Endometrium (tissue), 2 donors: ENCODE measurements around the gene RPS2.
"Not testable (repeated sequence)": the region's sequence is repeated elsewhere in the genome, so short reads cannot be mapped to it uniquely, and the experiment has no call there.

Source experiments
- FAIRE-seq: peaks from 2 replicates; lab custom pipeline; 2012; peaks lifted over from hg19 to GRCh38; lab: Jason Lieb, UNC
- donor health status: control.
- donor health status: control.

Gene RPS2

DNA sequence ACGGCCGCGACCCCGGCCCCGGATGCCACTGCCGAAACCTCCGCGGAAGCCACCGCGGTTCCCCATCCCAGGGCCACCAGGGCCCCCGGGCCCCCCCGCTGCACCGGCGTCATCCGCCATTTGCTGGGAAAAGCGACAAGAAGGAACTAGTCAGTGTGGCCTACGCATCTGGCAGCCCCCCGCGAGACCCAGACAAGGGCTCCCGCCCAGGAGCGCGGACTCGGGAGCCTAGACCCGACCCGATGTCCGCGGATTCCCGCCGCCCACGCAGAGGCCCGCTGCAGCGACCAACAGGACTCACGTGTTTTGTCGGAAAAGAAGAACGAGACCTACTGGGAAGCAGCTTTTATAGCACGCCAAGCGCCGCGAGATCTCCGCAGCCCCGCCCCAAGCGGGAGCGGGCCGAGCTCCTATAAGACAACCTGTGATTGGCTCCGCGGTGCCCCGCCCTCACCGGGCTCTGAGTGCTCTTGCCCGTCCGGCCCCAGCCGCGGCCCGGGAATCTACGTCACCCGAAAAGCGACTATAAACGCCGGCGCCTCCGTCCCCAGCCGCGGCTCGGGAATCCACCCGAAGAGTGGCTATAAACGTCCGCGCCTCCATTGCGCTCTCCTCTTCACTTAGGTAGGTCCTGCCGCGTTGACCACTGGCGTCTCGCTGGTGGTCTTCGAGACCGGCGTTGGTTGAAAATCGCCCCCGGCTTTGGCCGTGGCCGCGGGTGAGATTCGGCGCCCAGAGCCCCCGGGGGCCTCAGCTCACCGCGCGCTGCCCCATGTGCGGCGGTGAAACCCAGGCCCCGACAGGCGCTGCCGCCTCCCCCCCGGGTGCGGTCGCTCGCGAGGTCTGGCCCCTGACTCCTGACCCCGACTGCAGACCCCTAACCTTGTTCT lies at the start of gene RPS2:
Gene RPS2 (minus strand): TSS at position 321 of the 890 bp plus-strand sequence. CDS start 201 bp downstream, at position 120.
- peak; percentile 92 for FAIRE-seq

DNA sequence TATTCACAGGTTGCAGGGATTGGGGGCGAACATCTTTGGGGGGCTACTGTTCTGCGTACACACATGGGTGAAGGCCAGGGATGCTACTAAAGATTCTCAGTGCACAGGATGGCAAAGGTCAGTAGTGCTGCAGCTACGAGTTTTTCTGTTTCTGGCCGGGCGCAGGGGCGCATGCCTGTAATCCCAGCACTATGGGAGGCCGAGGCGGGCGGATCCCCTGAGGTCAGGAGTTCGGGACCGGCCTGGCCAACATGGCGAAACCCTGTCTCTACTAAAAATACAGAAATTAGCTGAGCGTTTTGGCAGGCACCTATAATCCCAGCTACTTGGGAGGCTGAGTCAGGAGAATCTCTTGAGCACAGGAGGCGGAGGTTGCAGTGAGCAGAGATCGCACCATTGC lies 48.9 kb upstream of the RPS2 start:
- no peak for FAIRE-seq

DNA sequence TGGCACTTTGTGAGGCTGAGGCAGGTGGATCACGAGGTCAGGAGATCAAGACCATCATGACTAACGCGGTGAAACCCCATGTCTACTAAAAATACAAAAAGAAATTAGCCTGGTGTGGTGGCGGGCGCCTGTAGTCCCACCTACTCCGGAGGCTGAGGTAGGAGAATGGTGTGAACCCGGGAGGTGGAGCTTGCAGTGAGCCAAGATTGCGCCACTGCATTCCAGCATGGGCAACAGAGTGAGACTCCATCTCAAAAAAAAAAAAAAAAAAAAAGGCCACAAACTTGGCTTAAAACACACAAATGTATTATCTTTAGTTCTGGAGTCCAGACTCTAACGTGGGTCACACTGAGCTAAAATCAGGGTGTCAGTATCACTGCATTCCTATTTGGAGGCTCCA lies 47.1 kb upstream of the RPS2 start:
- not testable (repeated sequence) for FAIRE-seq

DNA sequence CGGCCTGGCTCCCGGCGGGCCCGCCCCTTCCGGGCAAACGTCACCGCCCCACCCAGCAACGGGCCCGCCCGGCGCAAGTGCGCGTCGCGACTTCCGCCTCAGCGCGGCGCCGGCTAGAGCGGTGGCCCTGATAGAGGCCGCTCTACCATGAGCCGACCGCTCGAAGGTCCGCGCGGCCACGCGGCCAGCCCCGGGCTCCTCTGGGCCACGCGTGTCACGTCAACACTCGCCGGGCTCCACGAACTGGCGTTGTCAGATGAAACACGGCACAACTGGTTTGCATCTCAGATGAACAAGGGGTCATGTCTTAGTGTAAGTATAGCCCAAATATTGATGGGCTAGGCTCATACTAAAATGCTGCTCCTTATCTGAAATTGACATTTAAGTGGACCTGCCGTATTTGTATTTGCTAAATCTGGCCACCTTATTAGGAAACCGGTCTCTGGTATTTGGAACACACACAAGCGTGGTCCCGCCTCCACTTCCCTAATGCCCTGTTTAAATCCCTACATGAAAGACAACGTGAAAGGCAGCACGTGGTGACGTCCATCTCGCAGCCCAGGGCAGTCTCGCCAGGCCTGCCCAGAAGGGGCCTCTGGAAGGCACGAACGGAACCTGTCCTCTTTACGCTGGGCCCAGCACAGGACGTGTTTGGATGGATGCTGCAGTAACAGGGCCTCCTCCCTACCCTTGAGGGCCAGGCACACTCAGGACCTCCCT lies 45.3 kb upstream of the RPS2 start, which contains the start of gene ZNF598:
Gene ZNF598 (minus strand): TSS at position 31 of the 720 bp plus-strand sequence.
- FAIRE-seq, result no peak

DNA sequence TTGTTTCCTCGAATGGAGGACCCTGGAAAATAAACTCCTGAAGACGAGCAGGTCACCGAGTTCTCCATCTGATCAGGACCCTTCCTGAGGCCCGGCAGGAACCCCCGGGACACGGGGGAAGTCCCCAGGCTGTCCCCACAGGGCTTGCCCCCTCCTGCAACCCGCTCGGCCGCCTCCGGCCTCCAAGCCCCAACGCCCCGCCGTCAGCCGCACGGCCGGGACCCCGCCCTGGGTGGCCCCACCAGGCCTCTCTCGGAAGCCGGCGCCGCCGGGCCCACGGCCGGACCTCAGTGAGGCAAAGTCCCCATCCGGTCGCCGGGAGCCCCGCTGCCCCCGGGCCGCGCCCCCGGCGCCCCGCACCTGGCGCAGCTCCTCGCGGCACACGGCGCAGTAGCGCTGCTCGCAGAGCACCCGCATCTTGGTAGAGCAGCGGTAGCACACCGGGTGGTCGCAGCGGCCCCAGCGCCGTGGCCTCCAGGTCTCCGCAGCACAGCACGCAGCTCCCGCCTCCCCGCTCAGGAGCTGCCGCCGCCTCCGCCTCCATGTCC lies 44.6 kb upstream of the RPS2 start:
- FAIRE-seq, result no peak

DNA sequence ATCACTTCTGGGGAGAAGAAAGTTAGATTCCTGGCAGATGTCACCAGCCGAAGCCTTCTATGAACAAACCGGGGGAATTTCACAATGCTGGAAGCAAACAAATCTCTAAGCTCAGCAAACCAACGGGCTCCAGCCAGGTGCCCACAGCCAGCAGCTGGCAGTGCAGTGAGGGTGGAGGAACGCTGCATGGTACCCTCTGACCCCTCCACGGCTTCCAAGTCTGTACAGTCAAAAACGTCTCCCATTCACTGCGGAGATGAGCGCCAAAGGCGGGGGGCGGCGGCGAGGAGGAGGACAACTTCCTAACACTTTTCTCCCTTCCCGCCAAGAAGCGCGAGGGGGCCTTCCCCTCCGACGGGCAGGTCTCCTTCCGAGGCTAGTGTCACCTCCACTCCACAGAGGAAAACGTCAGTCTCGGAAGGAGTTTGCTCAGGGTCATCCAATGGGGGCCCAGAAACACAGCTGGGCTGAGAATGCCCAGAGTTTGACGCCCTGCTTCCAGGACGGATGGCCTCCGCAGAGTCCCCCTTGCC lies 44.1 kb upstream of the RPS2 start:
- FAIRE-seq, result no peak

DNA sequence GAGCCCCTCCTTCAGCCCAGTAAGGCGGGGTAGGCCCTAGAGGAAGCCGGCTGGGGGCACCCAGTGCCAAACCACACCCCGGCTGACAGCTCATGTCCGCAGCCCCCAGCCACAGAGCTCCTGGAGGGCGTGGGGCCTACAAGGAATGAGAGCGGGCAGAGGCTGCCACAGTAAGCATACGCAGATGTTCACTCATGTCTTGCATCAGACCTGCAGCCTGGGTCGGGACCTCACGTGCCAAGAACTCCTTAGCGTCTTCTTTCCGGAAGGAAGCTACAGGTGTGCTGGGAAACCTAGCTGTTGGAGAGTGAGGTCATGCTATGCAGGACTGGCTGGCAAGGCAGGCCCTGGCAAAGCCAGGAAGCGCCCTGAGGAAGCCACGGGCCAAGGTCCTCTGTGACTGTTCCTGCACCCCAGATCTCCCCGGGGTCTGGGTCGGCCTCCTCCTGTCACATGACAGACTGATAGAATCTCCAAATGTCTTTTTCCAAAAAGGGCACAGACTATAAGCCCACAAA lies 43.4 kb upstream of the RPS2 start:
- no peak for FAIRE-seq

DNA sequence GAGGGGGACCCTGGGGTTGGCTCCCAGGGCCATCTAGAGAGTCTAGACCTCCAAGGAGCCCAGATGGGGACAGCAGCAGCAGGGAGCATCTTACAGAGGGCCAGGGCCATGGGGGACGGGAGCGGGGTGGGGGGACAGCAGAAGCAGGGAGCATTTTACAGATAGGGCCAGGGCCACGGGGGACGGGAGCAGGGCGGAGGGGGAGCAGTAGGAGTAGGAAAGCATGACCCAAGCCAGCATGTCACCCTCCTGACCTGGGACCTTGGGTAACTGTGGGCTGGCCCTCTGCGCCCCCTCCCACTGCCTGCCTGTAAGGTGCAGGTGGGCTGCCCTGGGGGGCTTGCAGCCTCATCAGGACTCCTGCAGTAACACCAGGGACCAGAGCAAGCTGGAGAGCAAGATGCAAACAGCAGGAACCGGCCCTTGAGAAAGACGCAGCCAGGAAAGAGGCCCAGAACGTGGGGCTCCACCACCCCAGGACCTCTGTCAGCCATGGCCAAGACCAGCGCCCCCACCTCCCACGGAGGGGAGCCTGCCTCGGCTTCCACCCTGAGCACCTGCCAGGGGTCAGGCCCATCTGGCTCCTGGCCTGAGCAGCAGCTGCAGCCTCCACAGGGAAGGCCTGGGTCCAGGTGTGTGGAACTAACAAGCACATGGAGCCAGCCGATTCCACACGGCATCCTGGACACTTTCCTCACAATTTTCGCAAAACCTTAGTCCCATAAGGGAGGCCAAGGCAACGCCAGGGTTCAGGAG lies 42.6 kb upstream of the RPS2 start:
- FAIRE-seq, result no peak

DNA sequence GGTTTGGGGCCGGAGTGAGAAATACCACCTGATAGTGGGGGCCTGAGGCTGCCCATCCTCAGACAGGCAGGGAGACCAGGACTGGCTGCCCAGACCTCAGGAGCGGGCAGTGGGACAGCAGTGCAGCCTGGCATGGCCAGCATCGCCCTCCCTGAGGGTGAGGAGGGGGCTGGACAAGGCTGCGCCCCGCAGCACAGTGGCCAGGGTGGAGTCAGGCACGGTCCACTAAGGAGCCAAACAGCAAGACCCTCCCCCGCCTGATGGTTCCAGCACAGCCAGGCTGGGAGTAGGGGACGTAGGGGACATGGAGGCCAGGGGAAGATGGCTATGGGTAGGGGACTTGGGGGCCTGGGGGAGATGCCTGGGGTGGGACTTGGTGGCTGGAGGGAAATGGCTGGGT lies 41.7 kb upstream of the RPS2 start:
- FAIRE-seq, result no peak

DNA sequence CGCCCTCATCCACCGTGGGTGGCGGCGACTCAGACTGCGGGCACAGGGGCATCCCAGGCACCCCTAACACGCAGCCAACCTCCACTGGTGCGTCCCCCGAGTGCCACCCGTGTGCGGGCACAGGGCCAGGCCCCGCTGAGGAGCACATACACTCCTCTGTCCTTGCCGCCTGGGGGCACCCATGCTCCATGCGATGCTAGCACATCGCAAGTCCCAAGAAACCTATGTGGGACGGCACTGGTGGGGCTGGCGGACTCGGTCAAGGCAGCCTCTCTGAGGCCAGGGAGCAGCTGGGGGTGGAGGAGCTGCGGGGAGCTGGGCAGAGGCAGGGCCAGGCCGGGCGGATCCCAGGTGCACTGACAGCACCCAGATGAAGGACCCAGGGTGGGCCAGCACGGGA lies 41.0 kb upstream of the RPS2 start:
- FAIRE-seq, result no peak

DNA sequence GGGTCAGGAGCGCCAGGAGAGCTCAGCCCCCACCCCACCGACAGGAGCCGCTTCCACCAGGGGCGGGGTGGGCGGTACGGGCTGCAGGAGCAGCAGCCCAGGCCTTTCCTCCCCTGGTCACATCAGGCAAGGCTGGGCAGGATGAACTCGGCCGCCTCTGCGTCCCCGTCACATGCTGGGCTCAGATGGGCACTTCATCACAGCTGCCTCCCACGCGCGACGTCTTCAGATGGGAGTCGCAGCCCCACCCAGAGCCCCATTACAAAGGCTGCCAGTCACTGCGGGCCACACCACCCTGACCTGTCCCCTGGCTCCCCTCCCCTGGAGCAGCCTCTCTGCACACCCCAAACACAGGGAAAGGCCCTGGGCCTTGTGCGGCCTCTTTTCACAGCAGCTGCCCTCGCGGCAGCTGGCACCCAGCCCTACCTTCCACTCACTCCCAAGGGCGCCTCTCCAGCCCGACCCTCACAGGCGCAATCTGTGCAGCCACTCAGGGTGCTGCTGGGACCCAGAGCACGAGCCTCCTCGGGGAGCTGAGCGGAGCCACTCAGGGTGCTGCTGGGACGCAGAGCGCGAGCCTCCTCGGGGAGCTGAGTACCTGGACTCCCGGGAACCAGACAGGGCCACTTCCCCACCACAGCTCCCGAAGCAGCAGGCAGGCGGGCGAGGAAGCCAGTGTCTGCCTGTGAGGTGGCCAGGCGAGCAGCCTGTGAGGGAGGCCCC lies 40.3 kb upstream of the RPS2 start:
- FAIRE-seq, result no peak

DNA sequence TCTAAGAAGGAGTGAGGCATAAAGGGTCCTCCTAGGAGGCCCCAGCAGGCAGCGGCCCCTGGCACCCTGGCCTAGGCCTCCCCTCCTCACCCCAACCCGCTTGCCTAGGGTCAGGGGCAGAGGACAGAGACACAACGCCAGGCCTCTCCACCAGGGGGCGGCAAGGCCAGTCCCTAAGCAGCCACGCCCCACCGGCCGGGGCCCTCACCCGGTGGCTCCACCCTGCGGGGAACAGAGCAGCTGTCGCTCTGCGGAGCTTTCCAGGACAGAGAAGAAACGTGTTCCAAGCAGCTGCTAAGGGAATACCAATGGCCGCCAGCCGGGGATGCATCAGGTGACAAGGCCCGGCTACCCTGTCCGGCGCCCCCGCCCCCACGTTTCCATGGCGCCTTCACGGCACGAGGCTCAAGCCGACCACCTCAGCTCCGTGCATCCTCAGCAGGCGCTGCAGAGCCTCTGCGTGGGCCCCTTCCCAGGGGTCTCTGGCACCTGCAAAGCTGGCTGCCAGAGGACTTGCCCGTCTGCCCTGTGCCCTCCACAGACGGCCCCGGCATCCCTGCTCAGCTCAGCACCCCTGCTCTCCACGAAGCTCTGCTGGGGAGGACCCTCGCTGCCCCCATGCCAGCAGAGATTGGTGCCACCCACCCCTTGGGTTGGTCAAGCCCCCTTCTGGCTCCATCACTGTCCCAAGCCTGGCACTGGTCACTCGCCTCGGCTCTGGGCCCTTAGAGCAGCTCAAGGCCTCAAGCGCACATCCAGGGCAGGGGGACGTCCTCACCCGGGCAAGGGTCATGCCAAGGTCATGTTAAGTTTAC lies 39.4 kb upstream of the RPS2 start:
- no peak for FAIRE-seq

DNA sequence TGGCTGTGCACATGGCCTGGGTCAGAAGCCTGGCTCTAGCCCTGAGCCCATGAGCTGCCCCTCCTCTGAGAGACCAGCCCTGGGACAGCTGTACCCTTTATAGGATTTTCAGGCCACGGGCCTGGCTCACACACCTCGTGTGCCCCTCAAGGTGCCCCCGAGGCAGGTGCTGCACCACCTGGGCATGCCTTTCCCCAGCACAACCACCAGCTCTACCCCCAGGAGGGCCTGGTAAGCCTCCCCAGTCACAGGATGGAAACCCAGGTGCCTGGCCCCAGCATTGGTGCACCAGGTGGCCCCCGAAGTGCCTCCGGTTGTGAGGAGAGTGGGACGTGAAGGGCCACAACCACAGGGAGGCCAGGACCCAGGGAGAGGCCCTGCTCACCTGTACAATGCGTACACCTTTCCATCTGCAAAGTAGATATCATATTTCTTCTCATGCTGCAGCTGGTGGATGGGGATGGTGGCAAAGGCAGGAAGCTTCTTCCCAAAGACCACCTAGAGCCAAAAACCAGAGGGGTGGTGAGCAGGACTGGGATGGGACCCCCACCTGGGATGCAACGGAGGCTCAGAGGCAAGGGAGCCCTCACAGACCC lies 38.7 kb upstream of the RPS2 start:
- FAIRE-seq, result no peak

DNA sequence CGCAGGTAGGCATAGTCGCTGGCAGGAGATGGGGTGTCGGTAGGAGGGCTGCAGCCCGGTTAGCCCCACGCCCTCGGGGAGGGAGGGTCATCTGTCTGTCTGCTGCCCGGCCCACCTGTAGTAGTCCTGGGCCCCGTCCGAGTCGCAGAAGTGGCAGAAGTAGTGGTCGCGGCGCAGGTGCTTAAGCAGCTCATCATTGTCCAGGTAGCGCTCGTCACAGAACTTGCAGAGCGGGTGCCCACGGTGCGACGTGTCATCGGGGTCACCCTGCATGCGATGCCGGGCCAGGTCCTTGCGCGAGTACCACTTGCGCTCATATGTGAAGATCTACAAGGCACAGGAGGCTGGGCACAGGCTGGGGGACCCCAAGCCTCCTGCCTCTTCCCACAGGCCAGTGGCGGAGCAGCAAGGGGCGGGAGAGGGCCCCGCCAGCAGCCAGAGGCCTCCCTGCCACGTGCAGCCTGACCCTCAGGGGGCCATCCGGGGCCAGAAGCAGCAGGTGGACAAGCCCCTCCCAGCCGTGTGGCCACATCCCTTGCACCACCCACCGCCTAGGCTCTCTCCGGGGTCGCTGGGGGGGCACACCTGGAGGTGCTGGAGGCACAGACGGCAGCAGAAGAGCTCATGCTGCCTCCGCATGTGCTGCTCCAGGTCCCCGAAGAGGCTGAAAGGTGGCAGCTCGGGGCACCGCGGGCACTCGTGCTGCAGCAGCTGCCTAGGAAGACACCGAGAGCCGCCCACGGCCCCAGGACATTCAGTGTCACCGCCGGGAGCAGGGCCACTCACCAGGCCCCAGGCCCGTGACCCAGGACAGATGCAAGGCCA lies 38.0 kb upstream of the RPS2 start:
- FAIRE-seq, result no peak

DNA sequence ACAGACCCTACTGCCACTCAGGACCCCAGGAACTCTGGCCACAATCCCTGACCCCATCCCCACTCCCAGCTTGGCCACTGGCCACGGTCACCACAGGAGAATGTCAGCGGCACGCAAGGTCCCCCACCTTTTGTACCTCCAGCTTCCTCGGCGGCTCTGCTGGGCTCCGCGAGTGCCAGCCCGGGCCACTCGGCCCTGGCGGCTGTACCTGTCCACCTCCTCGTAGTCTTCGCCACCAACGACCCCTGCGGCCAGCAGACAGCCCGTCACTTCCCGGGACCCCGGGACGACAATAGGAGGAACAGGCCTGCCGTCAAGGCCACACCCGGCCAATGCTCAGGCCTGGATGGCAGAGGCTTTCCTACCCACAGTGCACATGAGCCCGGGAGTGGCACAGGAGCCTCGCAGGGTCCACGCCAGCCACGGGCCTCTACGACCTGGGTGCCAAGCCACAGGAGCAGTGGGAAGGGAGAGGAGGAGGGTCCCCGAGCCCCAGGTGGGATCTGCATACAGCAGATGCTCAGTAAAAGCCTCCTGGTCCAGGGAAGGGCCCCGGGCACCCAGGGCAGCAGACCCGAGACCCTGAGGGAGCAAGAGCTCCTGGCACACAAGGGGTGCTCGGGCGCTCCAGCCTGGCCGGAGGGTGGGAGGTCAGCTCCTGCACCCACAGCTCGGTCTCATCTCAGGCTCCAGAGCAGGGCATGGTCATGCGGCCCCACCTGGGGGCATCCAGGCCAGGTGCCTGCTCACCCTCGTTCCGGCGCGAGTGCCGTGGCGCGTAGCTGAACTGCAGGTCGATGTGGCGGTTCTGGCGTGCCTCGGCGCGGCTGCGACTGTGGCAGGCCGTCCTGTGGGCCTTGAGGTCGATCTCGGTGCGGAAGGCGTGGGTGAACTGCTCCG lies 37.1 kb upstream of the RPS2 start:
- FAIRE-seq, result no peak

DNA sequence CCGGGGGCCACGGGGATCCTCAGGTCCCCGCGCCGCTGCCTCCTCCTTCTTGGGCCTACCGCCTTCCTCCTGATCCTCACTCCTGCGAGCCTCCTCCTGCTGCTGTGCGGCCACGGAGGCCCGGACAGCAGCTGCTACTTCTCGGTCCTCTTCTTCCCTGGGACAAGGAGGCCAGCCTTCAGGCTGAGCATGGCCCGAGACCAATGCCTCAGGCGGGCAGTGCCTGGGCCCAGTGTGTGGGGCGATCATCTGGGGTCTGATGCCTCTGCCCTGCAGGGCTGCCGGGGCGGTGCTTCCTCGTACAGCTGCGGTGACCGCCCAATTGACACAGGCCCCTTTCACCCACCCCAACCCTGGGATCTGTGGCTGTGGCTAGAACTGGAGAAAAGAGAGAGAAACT lies 36.4 kb upstream of the RPS2 start:
- no peak for FAIRE-seq

DNA sequence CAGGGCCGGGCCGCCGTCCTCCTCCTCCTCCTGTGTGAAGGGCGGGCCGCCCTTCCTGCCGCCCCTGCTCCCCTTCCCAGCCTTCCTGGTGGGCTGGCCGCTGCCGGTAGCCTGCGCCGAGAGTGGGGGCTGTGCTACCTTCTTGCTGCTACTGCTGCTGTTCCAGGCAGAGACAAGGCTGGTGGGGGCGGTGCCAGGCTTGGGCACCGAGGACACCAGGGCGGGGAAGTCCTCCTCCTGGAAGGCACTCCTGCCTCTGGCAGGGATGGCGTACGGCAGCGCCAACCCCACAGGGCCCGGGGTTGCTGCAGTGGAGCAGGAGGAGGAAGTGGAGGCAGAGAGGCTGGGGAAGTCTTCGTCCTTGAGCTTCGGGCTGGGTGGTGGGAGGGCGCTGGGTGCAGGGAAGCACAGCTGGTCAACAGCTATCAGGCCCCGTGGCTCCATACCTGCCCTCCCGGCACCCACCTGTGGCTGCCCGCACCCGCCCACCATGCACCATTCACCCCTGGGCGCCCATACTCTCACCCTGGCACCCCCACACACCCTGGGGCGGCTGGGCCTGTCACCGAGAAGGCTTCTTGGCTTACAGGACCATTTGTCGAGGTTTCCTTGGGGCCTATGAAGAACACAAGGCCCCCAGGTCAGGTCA lies 35.4 kb upstream of the RPS2 start:
- FAIRE-seq, result no peak
